Measurements from ENCODE around the gene ABHD2. TPM values are rescaled to one million over a fixed set of nuclear protein-coding genes. Genes with fewer than 3 reads are reported as not detected.

Gene ABHD2
- total and polyA plus RNA-seq, 2 donors (not counting 3 experiments of a cell fraction or from before 2014, with no cell fraction given): 14.0 to 62.2 TPM

DNA sequence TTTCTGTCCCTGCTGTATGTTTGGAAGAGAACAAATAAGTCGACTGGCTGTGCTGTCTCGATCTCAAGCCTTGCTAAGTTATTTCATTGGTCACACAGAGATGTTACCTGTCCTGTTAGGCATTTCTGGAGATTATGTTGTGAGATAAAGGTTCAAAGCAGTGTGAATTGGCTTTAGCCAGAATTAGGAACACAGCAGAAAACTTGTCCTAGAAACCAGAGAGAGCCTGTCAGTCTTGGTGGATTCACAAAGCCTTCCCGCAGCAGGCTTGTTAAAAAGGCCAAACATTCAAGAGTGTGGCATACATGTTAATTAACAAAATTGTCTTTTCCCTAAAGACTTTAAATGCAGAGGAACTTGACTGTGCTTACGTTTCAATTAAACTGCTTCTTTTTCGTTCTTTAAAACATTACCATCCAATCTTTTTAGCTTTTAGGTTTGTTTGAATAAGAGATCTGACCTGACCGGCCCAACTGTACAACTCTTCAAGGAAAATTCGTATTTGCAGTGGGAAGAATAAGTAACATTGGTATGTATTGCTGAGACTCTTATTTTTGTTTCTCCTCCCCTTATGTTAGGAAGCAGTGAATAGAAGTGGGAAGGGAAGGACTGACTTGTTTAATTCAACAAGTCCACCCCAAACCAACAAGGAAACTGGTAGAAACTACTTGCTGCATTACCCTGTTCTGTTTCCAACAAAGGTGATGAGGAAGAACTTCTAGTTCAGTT lies 25.2 kb downstream of the ABHD2 start:
- ChIA-PET CTCF (interaction anchor here (0.9 to 4.2 kb wide), 12 partner anchors 9 to 93 kb away, joined by 3 to 20 read pairs (median 10); partner anchors contain the start of gene ABHD2), POLR2A (interaction anchor here (0.5 kb wide), 1 partner anchor 41 kb away, joined by 7 read pairs; no protein-coding TSS in a partner anchor)
- intact Hi-C loops (cut with micrococcal nuclease) (no loop called here), dilution Hi-C loops (cut with MboI; ENCODE audit: extremely low pct_ligation_motif_present, low sequenced_read_pairs) (no loop called here)
- TF ChIP-seq GATA2 (IDR thresholded peaks at IDR 0.05; ENCODE audit: insufficient read depth, insufficient read length, low read depth, low read length): no peak
- TF ChIP-seq, protein P1, sequence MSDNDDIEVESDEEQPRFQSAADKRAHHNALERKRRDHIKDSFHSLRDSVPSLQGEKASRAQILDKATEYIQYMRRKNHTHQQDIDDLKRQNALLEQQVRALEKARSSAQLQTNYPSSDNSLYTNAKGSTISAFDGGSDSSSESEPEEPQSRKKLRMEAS (IDR thresholded peaks at IDR 0.05; ENCODE audit: insufficient read depth, insufficient read length): no peak
- TF ChIP-seq POLR2AphosphoS5 (IDR thresholded peaks at IDR 0.05; ENCODE audit: insufficient read depth, low read depth, low read length): no peak
- no peak for TF ChIP-seq EZH2 (IDR thresholded peaks at IDR 0.05; ENCODE audit: borderline replicate concordance, low read depth, low read length, severe bottlenecking)
- TF ChIP-seq FOS (IDR thresholded peaks at IDR 0.05; ENCODE audit: borderline replicate concordance, insufficient read depth, low read length): no peak
- no peak for TF ChIP-seq MYC (IDR thresholded peaks at IDR 0.05; ENCODE audit: low read depth, low read length)
- TF ChIP-seq, protein P2, sequence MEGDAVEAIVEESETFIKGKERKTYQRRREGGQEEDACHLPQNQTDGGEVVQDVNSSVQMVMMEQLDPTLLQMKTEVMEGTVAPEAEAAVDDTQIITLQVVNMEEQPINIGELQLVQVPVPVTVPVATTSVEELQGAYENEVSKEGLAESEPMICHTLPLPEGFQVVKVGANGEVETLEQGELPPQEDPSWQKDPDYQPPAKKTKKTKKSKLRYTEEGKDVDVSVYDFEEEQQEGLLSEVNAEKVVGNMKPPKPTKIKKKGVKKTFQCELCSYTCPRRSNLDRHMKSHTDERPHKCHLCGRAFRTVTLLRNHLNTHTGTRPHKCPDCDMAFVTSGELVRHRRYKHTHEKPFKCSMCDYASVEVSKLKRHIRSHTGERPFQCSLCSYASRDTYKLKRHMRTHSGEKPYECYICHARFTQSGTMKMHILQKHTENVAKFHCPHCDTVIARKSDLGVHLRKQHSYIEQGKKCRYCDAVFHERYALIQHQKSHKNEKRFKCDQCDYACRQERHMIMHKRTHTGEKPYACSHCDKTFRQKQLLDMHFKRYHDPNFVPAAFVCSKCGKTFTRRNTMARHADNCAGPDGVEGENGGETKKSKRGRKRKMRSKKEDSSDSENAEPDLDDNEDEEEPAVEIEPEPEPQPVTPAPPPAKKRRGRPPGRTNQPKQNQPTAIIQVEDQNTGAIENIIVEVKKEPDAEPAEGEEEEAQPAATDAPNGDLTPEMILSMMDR (IDR thresholded peaks at IDR 0.05; ENCODE audit: extremely low read depth in 1 of 2, insufficient read depth in 1 of 2, low read depth in 1 of 2, low read length in 2 of 2): no peak
- no peak for TF ChIP-seq JUN (IDR thresholded peaks at IDR 0.05; ENCODE audit: borderline replicate concordance, insufficient read depth, insufficient read length, low read depth)
- TF ChIP-seq POLR2A (IDR thresholded peaks at IDR 0.05; ENCODE audit: low read depth, low read length): no peak
- Histone ChIP-seq H3K79me2 (ENCODE audit: control insufficient read depth, insufficient read depth, low read length) (no peaks in the 10 kb centered on the region), H2AFZ (ENCODE audit: low read depth, low read length) (no peak overlapping the region), H3K27ac (ENCODE audit: insufficient read depth, low read depth, low read length) (no peak overlapping the region), H3K4me1 (ENCODE audit: control insufficient read depth, extremely low read depth, insufficient read depth, low read length) (peaks cover 18% of the 10 kb centered on the region), H3K27me3 (ENCODE audit: control insufficient read depth in 2 of 2, insufficient read depth in 2 of 2, low read length in 2 of 2) (no peaks in the 10 kb centered on the region), H3K4me2 (ENCODE audit: insufficient read depth, low read length) (no peak overlapping the region), H4K20me1 (replicated peaks; ENCODE audit: control insufficient read depth, extremely low read depth, insufficient read depth, low read length) (no peaks in the 10 kb centered on the region), H3K9me3 (replicated peaks; ENCODE audit: control insufficient read depth, insufficient read depth, low read length) (no peaks in the 10 kb centered on the region), H3K9ac (replicated peaks; ENCODE audit: extremely low read depth, insufficient read depth, low read length) (no peak overlapping the region), H3K36me3 (ENCODE audit: control insufficient read depth in 2 of 2, extremely low read depth in 1 of 2, insufficient read depth in 2 of 2, low read length in 2 of 2) (peaks cover 4% of the 10 kb centered on the region in 2 experiments), H3K4me3 (replicated peaks in 1 of 3; ENCODE audit: insufficient read depth in 1 of 3, low read depth in 1 of 3, low read length in 3 of 3) (no peak overlapping the region), H3K9me1 (replicated peaks; ENCODE audit: control insufficient read depth, extremely low read depth, insufficient read depth, low read length) (no peaks in the 10 kb centered on the region)
- FAIRE-seq (no peak), DNase-seq (ENCODE audit: low read depth, low spot score) (no peak)
- BruUV-seq (replicated peaks): no TSS peak

All from endothelial cell of umbilical vein (primary cell).